ENCODE results near the gene FER1L5. TPM values are rescaled to one million over a fixed set of nuclear protein-coding genes. Genes with fewer than 3 reads are reported as not detected.

Gene FER1L5
- total RNA-seq, 4 donors from 2014 or later, result not detected

DNA sequence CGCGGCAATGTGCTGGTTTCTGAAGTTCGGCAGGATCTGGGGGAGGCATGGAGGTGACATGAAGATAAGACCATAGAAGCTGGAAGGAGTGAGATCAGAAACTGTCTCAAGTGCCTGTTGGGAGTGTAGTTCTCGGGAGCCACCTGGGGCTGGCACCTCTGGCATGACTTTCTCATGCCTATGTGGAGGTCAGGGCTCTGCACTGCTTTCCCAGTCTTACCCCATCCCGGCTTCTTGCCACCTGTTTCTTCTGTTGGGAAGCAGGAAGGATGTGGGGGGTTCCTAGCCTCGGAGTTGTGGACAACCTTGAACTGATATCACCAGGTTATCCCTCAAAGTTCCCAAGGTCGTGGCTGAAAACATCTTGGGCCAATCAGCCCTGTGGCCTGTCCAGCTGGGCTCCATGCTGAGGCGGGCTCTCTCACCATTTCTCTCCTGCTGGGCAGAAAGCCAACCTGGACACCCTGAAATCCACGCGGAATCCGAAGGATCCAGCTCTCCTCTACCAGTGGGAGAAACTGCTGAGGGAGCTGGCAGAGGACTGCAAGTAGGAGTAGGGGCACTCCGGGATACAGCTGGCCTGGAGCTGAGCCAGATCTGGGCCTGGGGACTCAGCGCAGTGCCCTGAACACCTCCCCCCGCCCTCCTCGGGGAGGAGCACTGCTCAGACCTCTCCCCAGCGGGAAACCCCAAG, 42.5 kb downstream of the FER1L5 start:
- no peak for ATAC-seq
- Histone ChIP-seq H3K36me3 (no peaks in the 10 kb centered on the region), H3K9me3 (no peaks in the 10 kb centered on the region), H3K4me3 (no peak overlapping the region), H3K4me1 (peaks cover 0 to 7% of the 10 kb centered on the region in 2 donors), H3K27ac (no peak overlapping the region), H3K27me3 (peaks cover 0 to 12% (median 7%) of the 10 kb centered on the region in 3 donors)
- in situ Hi-C loops (cut with MboI; ENCODE audit: low sequenced_read_pairs in 4 of 4) (no loop called here), intact Hi-C loops (cut with DNase I; ENCODE audit: low total_unique reads) (loop anchor here (10.0 kb wide), 1 partner anchor 1890 kb away; no protein-coding TSS in a partner anchor)
- DNase-seq, result no peak
- TF ChIP-seq POLR2A (IDR thresholded peaks at IDR 0.05) (no peak), CTCF (IDR thresholded peaks at IDR 0.05 in 4 of 5, conservative IDR thresholded peaks at IDR 0.05 in 1 of 5) (no peak)

DNA sequence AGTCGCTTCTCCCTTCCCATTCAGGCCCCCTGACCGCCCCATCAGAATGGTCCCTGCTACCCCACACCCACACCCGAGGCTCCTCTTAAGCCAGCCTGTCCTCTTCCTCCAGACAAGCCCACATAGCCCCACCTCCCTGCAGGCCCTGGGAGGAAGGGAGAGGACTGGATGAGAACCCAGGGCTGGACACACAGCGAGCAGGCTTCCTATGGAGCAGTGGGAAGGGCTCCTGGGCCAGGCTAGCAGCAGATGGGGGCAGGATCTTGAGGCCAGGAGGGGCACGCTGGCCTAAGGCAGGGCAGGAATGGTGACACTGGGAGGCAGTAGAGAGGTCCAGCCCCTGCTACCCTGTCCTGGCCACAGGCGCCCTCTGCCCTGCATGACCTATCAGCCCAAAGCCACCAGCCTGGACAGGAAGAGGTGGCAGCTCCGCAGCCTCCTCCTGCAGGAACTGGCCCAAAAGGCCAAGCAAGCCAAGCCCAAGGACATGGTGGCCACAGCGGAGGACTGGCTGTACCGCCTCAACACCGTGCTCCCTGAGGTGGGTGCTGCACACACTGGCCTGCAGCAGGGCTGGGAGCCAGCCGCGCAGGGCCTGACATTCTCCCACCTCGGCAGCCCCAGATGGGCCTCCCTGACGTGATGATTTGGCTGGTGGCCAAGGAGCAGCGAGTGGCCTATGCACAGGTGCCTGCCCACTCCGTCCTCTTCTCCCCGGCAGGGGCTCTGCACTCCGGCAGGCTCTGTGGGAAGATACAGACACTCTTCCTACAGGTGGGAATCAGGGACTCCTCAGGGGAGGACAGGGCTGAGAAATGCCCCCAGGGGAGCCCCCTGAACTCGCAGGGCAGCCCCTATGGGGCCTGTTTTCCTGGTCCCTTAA, 43.3 kb downstream of the FER1L5 start:
- intact Hi-C loops (cut with DNase I; ENCODE audit: low total_unique reads) (loop anchor here (10.0 kb wide), 1 partner anchor 1889 kb away; no protein-coding TSS in a partner anchor), in situ Hi-C loops (cut with MboI; ENCODE audit: low sequenced_read_pairs in 4 of 4) (no loop called here)
- Histone ChIP-seq H3K36me3 (no peaks in the 10 kb centered on the region), H3K27me3 (peaks cover 0 to 12% (median 7%) of the 10 kb centered on the region in 3 donors), H3K27ac (no peak overlapping the region), H3K9me3 (no peaks in the 10 kb centered on the region), H3K4me3 (no peak overlapping the region), H3K4me1 (peaks cover 0 to 7% of the 10 kb centered on the region in 2 donors)
- ATAC-seq, result no peak
- DNase-seq, result no peak
- TF ChIP-seq CTCF (IDR thresholded peaks at IDR 0.05 in 4 of 5, conservative IDR thresholded peaks at IDR 0.05 in 1 of 5) (no peak), POLR2A (IDR thresholded peaks at IDR 0.05) (no peak)

- TF ChIP-seq POLR2A (IDR thresholded peaks at IDR 0.05), result no peak
- no peak for TF ChIP-seq CTCF (IDR thresholded peaks at IDR 0.05 in 4 of 5, conservative IDR thresholded peaks at IDR 0.05 in 1 of 5)
- no peaks in the 10 kb centered on the region for H3K9me3 ChIP-seq
- H3K36me3 ChIP-seq, result no peaks in the 10 kb centered on the region
- intact Hi-C loops (cut with DNase I; ENCODE audit: low total_unique reads) (loop anchor here (10.0 kb wide), 1 partner anchor 1888 kb away; no protein-coding TSS in a partner anchor), in situ Hi-C loops (cut with MboI; ENCODE audit: low sequenced_read_pairs in 4 of 4) (no loop called here)
- peaks cover 0 to 12% (median 7%) of the 10 kb centered on the region in 3 donors for H3K27me3 ChIP-seq
- H3K4me1 ChIP-seq, result peaks cover 0 to 7% of the 10 kb centered on the region in 2 donors
- ATAC-seq, result no peak
- DNase-seq, result no peak
- no peak overlapping the region for H3K27ac ChIP-seq
- no peak overlapping the region for H3K4me3 ChIP-seq
These were observed 44.7 kb downstream of the FER1L5 start for GRCh38 chr2:96687266-96687665.

- DNase-seq, result no peak
- peaks cover 0 to 12% (median 7%) of the 10 kb centered on the region in 3 donors for H3K27me3 ChIP-seq
- no peaks in the 10 kb centered on the region for H3K9me3 ChIP-seq
- peaks cover 0 to 7% of the 10 kb centered on the region in 2 donors for H3K4me1 ChIP-seq
- H3K27ac ChIP-seq, result no peak overlapping the region
- intact Hi-C loops (cut with DNase I; ENCODE audit: low total_unique reads) (loop anchor here (10.0 kb wide), 1 partner anchor 1887 kb away; no protein-coding TSS in a partner anchor), in situ Hi-C loops (cut with MboI; ENCODE audit: low sequenced_read_pairs in 4 of 4) (no loop called here)
- TF ChIP-seq CTCF (IDR thresholded peaks at IDR 0.05 in 4 of 5, conservative IDR thresholded peaks at IDR 0.05 in 1 of 5), result no peak
- TF ChIP-seq POLR2A (IDR thresholded peaks at IDR 0.05), result no peak
- H3K4me3 ChIP-seq, result no peak overlapping the region
- no peak for ATAC-seq
- no peaks in the 10 kb centered on the region for H3K36me3 ChIP-seq
These were observed 45.4 kb downstream of the FER1L5 start for GRCh38 chr2:96687711-96688640.
